Prostate gland (tissue), 2 donors: ENCODE data around the gene TSC22D2. TPM values are rescaled to one million over a fixed set of nuclear protein-coding genes. Genes with fewer than 3 reads are reported as not detected.

Experiments
- DNase-seq: peaks from one replicate; pipeline ENCODE4 v3.0.0-alpha.2; 2019; ENCODE audit warnings: low spot score
- H3K27ac ChIP-seq, 2 donors: fragments of 200-600 bp; sonication (generic); 2 replicates each; pipeline ENCODE4 v1.5.1; 2017 to 2019
- H3K27me3 ChIP-seq: fragments of 200-600 bp; sonication (generic); replicated peaks from 2 replicates; pipeline ENCODE4 v1.5.1; 2019; ENCODE audit not compliant: insufficient read depth
- H3K36me3 ChIP-seq, 2 donors: fragments of 200-600 bp; sonication (generic); 1 replicate in 1 of 2; 2 replicates in 1 of 2; pipeline versions ENCODE4 v1.5.1 to v1.8.1; 2017 to 2019
- H3K4me1 ChIP-seq: fragments of 200-600 bp; sonication (generic); replicated peaks from 2 replicates; pipeline ENCODE4 v1.5.1; 2019
- H3K4me3 ChIP-seq, 2 donors: fragments of 200-600 bp; sonication (generic); 2 replicates each; pipeline ENCODE4 v1.5.1; 2017 to 2019
- H3K9me3 ChIP-seq: fragments of 200-600 bp; sonication (generic); 2 replicates; pipeline ENCODE4 v1.5.1; 2017
- CTCF ChIP-seq, 4 experiments: fragments of 200-600 bp in 2 of 4; fragments of 450-650 bp in 2 of 4; sonication (generic) in 2 of 4; IDR thresholded peaks; 1 replicate in 3 of 4; 2 replicates in 1 of 4; pipeline ENCODE4 v1.5.1; 2016 to 2019; ENCODE audit warnings: antibody characterized with exemption in 4 of 4, mild to moderate bottlenecking in 2 of 4, moderate library complexity in 2 of 4
- POLR2A ChIP-seq: fragments of 450-650 bp; IDR thresholded peaks from one replicate; pipeline ENCODE4 v1.6.1; 2016; ENCODE audit warnings: antibody characterized with exemption, mild to moderate bottlenecking
- POLR2AphosphoS5 ChIP-seq: sonication (generic); formaldehyde crosslinking; IDR thresholded peaks from one replicate; pipeline ENCODE4 v1.6.1; 2017; ENCODE audit warnings: antibody characterized with exemption
- WGBS: methylation state at CpG from one replicate; pipeline ENCODE4 v1.1.5; 2018; 5-methylcytosine and 5-hydroxymethylcytosine counted together
- intact Hi-C: fragments of 100-400 bp; cut with DNase I; formaldehyde crosslinking; loops from one replicate; pipeline ENCODE4 v1.14.2; 2022
- total RNA-seq, 2 donors: library from RNA; depleted of rRNA; stranded (reverse); fragments of >200 nt; gene quantifications; one replicate each; pipeline ENCODE4 v1.1.0, GENCODE V29; 2016

TSC22D2 gene
- total RNA-seq, 2 donors from 2014 or later = 9.6 to 29.2 TPM

GRCh38 chr3:150414959-150415358, 6.9 kb downstream of the TSC22D2 start:
- intact Hi-C loops = no loop called here
- Histone ChIP-seq H3K4me1 (no peaks in the 10 kb centered on the region), H3K27me3 (no peaks in the 10 kb centered on the region), H3K9me3 (no peaks in the 10 kb centered on the region), H3K36me3 (no peaks in the 10 kb centered on the region), H3K4me3 (no peak overlapping the region), H3K27ac (no peak overlapping the region)
- DNase-seq = no peak
- TF ChIP-seq POLR2AphosphoS5 = no peak
- no peak for TF ChIP-seq CTCF (IDR thresholded peaks at IDR 0.05)
- no peak for TF ChIP-seq POLR2A
- 58% methylated on average over 5 of the region's 5 CpGs for WGBS

- 57% methylated on average over 1 of the region's 1 CpG for WGBS
- no peak overlapping the region for H3K27ac ChIP-seq
- TF ChIP-seq POLR2AphosphoS5 (no peak), POLR2A (no peak)
- no peaks in the 10 kb centered on the region for H3K36me3 ChIP-seq
- no peak overlapping the region for H3K4me3 ChIP-seq
- DNase-seq = no peak
- H3K27me3 ChIP-seq = no peaks in the 10 kb centered on the region
- no peaks in the 10 kb centered on the region for H3K4me1 ChIP-seq
- no peaks in the 10 kb centered on the region for H3K9me3 ChIP-seq
- intact Hi-C loops = no loop called here
Measured at GRCh38 chr3:150419076-150419868, 11.2 kb downstream of the TSC22D2 start.

GRCh38 chr3:150419959-150420358, 11.9 kb downstream of the TSC22D2 start:
- TF ChIP-seq CTCF (IDR thresholded peaks at IDR 0.05) (no peak), POLR2A (no peak), POLR2AphosphoS5 (no peak)
- DNase-seq = no peak
- Histone ChIP-seq H3K4me1 (no peaks in the 10 kb centered on the region), H3K9me3 (no peaks in the 10 kb centered on the region), H3K36me3 (no peaks in the 10 kb centered on the region), H3K4me3 (no peak overlapping the region), H3K27ac (no peak overlapping the region), H3K27me3 (no peaks in the 10 kb centered on the region)
- intact Hi-C loops = no loop called here

GRCh38 chr3:150421256-150421655, 13.2 kb downstream of the TSC22D2 start:
- WGBS = 62% methylated on average over 3 of the region's 3 CpGs
- Histone ChIP-seq H3K9me3 (no peaks in the 10 kb centered on the region), H3K4me1 (peaks cover 3% of the 10 kb centered on the region), H3K27ac (no peak overlapping the region), H3K4me3 (no peak overlapping the region), H3K27me3 (no peaks in the 10 kb centered on the region), H3K36me3 (no peaks in the 10 kb centered on the region)
- TF ChIP-seq POLR2A (no peak), CTCF (IDR thresholded peaks at IDR 0.05) (no peak), POLR2AphosphoS5 (no peak)
- intact Hi-C loops = no loop called here
- DNase-seq = no peak

GRCh38 chr3:150421799-150422548, 13.9 kb downstream of the TSC22D2 start:
- Histone ChIP-seq H3K36me3 (no peaks in the 10 kb centered on the region), H3K27ac (no peak overlapping the region), H3K4me3 (no peak overlapping the region), H3K27me3 (no peaks in the 10 kb centered on the region), H3K9me3 (no peaks in the 10 kb centered on the region), H3K4me1 (peaks cover 5% of the 10 kb centered on the region)
- TF ChIP-seq POLR2A (no peak), CTCF (IDR thresholded peaks at IDR 0.05) (no peak), POLR2AphosphoS5 (no peak)
- no peak for DNase-seq
- intact Hi-C loops = no loop called here
- 54% methylated on average over 3 of the region's 3 CpGs for WGBS
